Amniotic epithelial cell (primary cell): ENCODE data around the gene NHP2.
A peak's percentile ranks its signal among the peaks of the same experiment; 100 is the strongest.

Experiments used
- DNase-seq: peaks from one replicate; pipeline ENCODE4 v3.0.0-alpha.2; 2010; ENCODE audit warnings: low read depth

Gene NHP2

DNA sequence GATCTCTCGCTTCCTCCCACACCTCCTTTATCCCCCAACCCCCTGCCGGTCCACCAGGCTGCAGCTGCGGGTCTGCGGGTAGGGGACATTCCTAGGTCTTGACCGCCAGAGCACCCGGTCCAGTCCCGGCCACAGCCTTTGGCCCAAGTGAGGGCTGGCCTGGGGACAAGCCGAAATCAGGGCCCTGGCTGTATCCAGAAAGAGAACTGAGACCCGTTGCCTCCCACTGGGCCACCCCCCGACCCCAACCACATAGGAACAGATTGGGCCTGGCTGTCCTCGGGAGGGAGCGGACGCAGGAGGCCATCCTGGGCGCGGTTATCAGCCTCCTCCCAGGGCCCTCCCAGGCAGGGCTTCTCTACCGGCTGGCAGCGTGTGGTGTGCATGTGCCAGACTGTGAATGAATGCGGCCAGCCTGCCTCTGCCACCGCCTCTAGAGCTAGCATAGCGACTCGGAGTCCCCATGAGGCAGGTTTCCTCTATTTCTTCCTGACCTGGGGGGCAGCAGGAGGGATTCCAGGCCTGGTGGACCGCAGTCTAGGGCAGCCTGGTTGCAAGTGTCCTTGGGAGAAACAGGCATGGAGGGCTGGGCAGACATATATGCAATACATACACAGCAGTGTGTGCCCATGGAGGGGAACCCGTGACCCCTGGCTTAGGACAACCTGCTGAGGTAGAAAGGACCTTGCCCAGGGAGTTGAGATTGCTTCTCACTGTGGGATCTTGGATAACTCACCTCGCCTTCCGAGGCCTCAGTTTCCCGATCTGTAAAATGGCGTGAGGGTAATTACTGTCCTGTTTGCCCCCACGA, 39.2 kb downstream of the NHP2 start:
- no peak for DNase-seq

DNA sequence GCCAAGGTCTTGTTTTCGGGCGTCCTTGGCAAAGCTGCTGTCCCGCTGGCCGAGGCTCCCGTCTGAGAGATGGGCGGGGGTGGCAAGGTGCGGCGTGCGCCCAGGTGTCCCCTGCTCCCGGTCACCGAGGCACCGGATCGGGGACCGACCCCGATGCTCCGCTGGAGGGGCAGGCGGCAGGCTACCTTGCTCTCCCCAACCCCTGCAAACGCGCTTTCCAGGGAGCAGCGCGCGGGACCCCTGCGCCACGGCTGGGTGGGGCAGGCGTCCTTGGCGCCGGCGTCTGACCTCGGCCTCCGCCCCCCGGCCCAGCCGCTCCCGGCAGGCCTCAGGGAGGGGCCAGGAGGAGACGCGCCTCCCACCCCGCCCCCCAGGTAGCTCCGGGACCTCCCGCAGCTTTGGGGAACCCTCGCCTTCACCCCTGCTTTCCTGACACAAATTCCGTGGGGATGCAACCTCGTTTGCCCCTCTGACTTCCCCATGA, 39.8 kb downstream of the NHP2 start:
- DNase-seq: no peak

DNA sequence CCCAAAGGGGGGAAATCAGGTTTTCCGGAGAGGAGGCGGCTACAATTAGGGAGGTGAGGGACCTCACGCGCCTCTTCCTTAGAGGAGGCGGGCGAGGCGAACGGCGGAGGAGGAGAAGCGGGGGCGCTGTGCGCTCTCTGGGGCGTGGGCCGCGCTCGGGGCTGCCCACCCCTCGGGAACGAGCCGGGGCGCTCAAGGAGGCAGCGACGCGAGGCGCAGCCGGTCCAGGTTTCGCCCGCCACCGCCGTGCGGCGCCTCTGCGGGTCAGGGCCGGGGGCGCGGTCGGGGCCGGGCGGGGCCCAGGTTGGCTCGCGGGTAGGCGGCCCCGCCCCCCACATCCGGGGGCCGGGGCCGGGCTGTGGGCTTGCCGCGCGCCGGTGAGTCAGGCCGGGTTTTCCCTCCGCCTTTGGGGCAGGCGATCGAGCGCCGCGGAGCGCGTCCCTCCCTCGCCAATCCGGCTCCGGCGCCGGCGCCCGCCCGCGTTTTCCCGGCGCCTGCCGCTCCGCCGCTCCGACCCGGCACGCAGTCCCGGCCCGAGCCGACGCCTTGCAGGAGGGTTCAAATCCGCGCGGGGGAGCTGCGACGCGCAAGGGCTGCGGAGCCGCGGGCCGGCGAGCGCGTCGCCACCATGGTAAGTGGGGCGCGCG, 40.4 kb downstream of the NHP2 start, which contains the start of gene N4BP3:
N4BP3 (plus strand) TSS at position 392 of the 647 bp plus-strand sequence. CDS start 6,052 bp downstream, outside the sequence.
- DNase-seq: peak; percentile 56

DNA sequence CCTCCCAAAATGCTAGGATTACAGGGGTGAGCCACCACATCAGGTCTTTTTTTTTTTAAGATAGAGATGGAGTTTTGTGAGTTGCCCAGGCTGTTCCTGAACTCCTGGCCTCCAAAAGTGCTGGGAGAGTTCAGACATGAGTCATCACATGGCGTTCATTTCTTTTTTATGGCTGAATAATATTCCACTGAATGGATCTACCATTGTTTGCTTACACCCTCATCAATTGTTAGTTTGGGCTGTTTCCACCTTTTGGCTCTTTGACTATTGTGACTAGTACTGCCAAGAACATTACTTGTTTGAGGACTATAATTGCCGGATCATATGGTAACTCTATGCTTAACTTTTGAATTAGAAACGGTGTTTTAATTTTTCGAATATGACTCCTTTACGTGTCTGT, 41.1 kb downstream of the NHP2 start:
- DNase-seq: no peak

DNA sequence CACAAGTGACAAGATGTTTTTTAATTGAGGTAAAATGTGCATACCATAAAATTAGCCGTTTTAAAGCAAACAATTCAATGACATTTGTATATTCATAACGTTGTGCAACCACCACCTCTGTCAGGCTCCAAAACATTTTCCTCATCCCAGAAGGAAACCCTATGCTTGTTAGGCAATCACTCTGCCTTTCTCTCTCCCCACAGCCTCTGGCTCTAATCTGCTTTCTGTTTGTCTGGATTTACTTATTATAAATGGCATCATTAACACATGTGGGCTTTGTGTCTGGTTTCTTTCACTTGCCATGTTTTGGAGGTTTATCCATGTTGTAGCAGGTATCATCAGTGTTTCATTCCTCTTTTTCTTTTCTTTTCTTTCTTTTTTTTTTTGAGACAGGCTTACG, 41.8 kb downstream of the NHP2 start:
- DNase-seq: peak; percentile 96

DNA sequence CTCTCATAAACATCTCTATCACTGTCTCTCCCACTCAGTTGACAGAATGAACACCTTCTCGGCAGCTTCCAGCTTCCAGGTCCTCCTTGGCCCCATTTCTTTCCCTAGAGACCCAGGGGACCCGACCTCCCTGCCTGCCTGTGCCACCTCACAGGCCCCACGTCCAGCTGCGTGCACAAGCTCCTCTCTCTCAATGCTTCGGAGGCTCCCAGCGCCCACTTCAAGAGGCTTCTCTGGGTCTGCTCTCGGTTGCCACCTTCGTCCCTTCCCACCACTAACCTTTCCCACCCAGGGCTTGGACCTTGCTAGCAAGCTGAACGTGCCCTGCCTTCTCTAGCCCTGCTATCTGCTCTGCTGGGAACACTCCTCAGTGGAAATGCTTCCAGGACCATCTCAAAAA, 43.2 kb downstream of the NHP2 start:
- no peak for DNase-seq

DNA sequence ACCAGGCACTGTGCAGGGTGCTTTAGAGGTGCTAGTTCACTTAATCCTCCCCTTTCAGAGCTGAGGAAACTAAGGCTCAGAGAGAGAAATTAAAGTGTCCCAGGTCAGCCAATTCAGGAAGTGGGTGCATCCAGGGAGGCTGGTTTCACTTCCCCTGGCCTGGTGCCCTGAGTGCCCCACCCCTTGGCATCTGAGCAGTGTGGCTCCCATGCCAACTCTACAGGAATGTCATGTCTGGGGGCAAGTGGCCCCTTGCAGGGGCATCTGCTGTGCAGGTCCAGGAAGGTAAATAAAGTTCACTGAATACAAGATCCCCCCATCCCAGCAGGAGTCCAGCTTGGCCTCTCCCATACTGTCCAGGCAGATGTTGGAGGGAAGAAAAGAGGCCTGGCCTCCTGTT, 44.7 kb downstream of the NHP2 start:
- no peak for DNase-seq

DNA sequence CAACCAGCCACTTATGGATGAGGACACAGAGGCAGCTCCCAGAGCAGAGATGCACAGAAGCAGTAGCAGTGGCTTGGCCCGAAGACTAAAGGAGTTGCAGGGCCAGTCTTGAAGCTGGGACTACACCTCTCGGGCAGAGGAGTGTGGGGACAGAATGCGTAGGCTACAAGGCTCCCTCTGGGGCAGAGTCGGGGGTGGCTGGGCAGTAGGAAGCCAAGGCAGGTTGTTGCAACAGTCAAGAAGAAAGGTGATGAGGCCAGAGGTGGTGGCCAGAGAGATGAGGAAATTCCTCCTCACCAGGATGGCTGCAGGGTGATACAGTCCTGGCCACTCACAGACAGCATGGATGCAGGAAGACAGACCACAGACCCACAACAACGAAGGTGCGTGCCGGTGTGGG, 45.2 kb downstream of the NHP2 start:
- no peak for DNase-seq

DNA sequence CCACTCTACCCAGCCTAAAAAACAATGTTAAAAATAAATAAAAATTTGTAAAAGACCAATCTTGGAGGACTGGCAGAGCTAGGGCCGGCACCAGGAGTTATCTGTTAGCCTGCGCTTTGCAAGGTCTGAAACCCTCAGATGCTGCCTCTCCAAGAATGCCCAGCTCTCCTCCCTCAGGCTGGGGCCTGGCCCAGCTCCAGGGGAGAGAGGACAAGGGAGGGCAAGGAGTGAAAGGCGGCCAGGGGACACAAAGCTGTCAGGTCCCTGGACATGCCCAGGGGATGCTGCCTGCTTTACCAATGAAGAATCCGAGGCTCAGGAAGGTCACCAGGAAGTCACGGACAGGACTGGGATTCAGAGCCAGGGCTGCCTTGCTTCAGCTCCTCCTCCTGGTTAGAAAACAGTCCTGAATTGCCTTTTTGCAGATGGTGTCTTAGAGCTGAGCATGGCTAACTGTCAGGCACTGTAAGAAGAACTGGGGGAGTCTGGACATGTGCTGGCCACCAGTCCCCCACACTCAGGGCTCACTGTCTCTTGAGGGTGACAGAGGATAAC, 45.9 kb downstream of the NHP2 start:
- DNase-seq: no peak

DNA sequence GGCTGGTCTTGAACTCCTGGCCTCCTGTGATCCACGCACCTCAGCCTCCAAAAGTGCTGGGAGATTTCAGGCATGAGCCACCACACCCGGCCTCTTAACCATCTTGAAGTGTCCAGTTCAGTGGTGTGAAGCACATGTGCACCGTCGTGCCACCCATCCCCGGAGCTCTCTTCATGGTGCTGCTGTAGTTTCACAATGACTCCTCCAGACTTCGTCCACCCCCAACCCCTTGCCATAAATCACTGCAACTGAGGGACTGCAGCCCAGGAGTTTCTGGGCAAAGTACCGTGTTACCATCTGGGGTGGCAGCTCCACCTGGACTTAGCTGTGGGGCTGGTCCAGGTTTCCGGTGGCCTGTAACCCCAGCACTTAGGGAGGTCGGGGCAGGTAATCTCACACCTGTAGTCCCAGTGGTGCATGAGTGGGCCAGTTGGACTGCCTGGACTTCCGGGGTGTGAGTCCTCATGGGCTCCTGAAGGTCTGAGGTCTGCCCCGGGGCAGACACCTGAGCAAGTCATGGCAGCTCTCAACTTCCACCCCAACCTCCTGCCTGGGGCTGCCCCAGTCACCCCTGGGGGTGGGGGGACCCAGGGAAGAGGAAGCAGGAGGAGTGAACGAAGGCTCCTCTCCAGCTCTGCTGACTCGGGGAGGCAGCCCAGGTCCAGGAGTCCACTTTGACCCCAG, 47.0 kb downstream of the NHP2 start:
- no peak for DNase-seq

DNA sequence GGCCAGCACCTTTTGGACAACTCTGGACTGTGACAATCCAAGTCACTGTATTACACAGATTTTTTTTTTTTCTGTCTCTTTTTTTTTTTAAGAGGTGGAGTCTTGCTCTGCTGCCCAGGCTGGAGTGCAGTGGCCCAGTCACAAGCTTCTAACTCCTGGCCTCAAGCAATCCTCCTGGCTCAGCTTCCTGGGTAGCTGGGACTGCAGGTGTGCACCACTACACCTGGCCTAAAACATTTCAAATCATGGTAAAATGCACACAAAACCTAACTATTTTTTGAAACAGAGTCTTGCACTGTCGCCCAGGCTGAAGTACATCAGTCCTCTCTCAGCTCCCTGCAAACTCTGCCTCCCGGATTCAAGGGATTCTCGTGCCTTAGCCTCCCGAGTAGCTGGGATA, 47.6 kb downstream of the NHP2 start:
- DNase-seq: no peak

DNA sequence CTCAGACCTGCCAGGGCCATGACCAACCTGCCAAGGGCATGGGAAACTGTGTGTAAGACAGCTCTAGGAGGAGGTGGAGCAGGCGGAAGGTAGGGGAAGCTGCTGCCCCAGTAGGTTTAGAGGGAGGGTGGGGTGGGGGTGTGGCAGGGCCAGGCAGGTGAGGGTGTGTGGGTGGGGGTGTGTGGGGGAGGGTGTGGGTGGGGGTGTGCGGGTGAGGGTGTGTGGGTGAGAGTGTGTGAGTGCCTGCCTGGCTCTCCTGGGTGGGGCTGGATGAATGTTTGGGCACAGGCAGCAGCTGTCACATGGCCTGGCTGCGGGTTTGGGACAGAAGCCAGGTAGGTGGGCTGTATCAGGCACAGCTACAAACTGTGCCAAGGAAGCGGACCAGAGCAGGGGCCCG, 49.2 kb downstream of the NHP2 start:
- no peak for DNase-seq

DNA sequence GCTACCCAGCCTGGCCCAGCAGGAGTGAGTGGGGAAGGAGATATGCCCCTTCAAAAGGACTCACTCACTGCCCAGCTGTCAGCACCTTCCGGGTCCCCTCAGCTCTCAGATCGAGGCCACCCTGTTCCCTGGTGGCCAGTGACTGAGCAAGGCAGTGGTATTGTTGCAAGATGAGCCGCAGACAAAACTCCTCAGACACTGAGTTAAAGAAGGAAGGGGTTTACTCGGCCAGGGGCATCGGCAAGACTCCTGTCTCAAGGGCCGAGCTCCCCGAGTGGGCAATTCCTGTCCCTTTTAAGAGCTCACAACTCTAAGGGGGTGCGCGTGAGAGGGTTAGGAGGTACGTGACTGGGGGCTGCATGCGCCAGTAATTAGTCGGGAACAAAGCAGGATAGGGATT, 50.1 kb downstream of the NHP2 start:
- no peak for DNase-seq
